ENCODE results near the gene MYLK. TPM values are rescaled to one million over a fixed set of nuclear protein-coding genes. Genes with fewer than 3 reads are reported as not detected.

The MYLK gene
- total and polyA plus RNA-seq, 2 donors: 5.4 to 11.5 TPM

DNA sequence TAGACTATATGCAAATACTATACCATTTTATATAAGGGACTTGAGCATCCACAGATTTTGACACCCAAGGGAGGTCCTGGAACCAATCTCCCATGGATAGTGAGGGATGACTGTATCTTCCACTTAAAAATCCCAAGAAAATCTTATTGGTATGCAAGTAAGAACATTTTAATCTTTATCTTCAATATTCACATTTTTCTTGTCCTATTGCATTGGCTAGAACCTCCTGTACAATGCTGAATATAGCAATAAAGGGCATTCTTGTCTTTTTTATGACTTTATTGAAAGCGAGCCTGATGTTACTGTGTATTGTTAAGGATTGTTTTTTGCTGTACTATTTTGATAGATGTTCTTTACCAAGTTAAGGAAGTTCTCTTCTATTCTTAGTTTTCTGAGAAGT is 36.9 kb downstream of the MYLK start:
- no peak for DNase-seq (ENCODE audit: low read depth in 6 of 9, low spot score in 9 of 9)
- no peak overlapping the region for H3K4me3 ChIP-seq (ENCODE audit: low read length in 2 of 2)
- peaks cover 0 to 2% of the 10 kb centered on the region in 2 donors for H3K9me3 ChIP-seq (ENCODE audit: control insufficient read depth in 2 of 2, insufficient read depth in 1 of 2, low read length in 1 of 2)
- H3K4me1 ChIP-seq (ENCODE audit: control insufficient read depth in 2 of 2, insufficient read depth in 2 of 2, low read length in 2 of 2): no peaks in the 10 kb centered on the region
- WGBS: 96% methylated on average over 1 of the region's 1 CpG
- no peaks in the 10 kb centered on the region for H3K36me3 ChIP-seq (ENCODE audit: control insufficient read depth in 2 of 2, insufficient read depth in 2 of 2, low read length in 1 of 2)
- no peaks in the 10 kb centered on the region for H3K27me3 ChIP-seq (ENCODE audit: control insufficient read depth in 2 of 2, insufficient read depth in 1 of 2, low read length in 1 of 2)
- H3K27ac ChIP-seq (ENCODE audit: low read depth in 1 of 2, low read length in 1 of 2): no peak overlapping the region

DNA sequence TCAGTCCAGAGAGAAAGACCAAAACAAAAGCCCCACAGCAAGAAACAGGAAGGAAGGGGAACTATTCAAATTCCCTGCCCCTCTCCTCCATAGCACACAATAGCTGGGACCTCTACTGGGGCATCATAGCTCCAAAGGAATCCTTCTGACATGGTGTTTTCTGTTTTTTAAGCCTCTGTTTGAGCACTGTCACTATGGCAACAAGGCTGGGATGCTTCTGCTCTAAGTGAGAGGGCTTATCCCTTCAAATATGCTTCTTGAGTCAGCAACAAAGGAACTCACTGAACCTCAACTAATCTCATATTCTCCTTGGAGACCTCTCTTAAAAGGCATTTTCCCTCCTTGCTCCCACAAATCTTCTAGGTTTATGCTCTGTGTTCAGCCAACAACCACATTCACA is 40.5 kb downstream of the MYLK start:
- Histone ChIP-seq H3K36me3 (ENCODE audit: control insufficient read depth in 2 of 2, insufficient read depth in 2 of 2, low read length in 1 of 2) (no peaks in the 10 kb centered on the region), H3K4me3 (ENCODE audit: low read length in 2 of 2) (no peak overlapping the region), H3K27me3 (ENCODE audit: control insufficient read depth in 2 of 2, insufficient read depth in 1 of 2, low read length in 1 of 2) (no peaks in the 10 kb centered on the region), H3K27ac (ENCODE audit: low read depth in 1 of 2, low read length in 1 of 2) (no peak overlapping the region), H3K4me1 (ENCODE audit: control insufficient read depth in 2 of 2, insufficient read depth in 2 of 2, low read length in 2 of 2) (no peaks in the 10 kb centered on the region), H3K9me3 (ENCODE audit: control insufficient read depth in 2 of 2, insufficient read depth in 1 of 2, low read length in 1 of 2) (no peaks in the 10 kb centered on the region)
- no peak for DNase-seq (ENCODE audit: low read depth in 6 of 9, low spot score in 9 of 9)

DNA sequence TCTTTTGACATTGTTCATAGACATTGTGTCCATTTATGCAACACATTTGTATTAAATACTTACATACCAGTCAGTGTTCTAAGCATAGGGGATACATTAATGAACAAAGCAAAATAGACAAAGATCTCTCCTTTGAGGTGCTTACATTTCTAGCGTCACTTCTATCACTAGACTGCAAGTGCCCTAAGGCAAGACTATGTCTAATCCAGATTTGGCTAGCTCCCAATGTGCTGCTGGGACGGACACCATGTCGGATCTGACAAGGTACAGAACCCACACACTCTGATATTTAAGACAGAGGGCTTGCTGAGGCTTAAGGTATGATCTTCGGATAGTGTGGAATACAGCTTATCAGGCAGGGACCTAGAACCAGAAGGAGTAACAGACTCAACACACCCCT is 41.4 kb downstream of the MYLK start:
- Histone ChIP-seq H3K27ac (ENCODE audit: low read depth in 1 of 2, low read length in 1 of 2) (no peak overlapping the region), H3K9me3 (ENCODE audit: control insufficient read depth in 2 of 2, insufficient read depth in 1 of 2, low read length in 1 of 2) (no peaks in the 10 kb centered on the region), H3K4me1 (ENCODE audit: control insufficient read depth in 2 of 2, insufficient read depth in 2 of 2, low read length in 2 of 2) (no peaks in the 10 kb centered on the region), H3K36me3 (ENCODE audit: control insufficient read depth in 2 of 2, insufficient read depth in 2 of 2, low read length in 1 of 2) (no peaks in the 10 kb centered on the region), H3K4me3 (ENCODE audit: low read length in 2 of 2) (no peak overlapping the region), H3K27me3 (ENCODE audit: control insufficient read depth in 2 of 2, insufficient read depth in 1 of 2, low read length in 1 of 2) (no peaks in the 10 kb centered on the region)
- WGBS: 96% methylated on average over 4 of the region's 4 CpGs
- DNase-seq (ENCODE audit: low read depth in 6 of 9, low spot score in 9 of 9): no peak

DNA sequence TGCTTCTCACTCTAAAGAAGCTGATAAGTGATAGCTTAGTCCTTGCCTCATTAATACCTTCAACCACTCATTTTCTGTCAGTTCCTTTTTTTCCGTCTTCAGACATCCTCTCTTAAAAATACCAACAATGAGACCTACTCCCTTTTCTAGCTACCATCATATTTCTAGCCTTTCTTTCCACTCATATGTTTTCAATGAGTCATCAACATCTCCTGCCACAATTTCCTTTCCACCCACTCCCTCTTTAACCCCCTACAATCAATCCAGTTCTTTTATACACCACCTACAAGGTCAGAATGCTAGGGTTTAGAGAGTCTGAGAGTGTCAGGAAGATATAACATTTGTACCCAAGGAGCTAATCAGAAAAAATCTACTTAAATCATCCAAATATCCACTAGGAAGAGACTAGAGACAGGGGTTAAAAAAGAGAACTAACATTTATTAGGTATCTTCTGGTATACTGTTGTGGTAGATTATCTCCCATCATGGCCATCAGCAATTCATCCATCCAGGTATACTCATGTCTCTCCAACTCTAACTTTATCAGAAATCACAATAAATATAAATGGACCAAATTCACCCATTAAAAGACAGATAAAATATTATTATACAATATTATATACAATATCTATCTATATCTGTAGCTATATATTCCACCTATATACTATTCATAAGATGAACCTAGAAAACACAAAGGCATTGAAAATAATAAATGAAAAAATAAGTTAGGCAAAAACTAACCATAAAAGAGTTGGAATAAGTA is 42.5 kb downstream of the MYLK start:
- Histone ChIP-seq H3K4me1 (ENCODE audit: control insufficient read depth in 2 of 2, insufficient read depth in 2 of 2, low read length in 2 of 2) (no peaks in the 10 kb centered on the region), H3K36me3 (ENCODE audit: control insufficient read depth in 2 of 2, insufficient read depth in 2 of 2, low read length in 1 of 2) (no peaks in the 10 kb centered on the region), H3K27me3 (ENCODE audit: control insufficient read depth in 2 of 2, insufficient read depth in 1 of 2, low read length in 1 of 2) (no peaks in the 10 kb centered on the region), H3K27ac (ENCODE audit: low read depth in 1 of 2, low read length in 1 of 2) (no peak overlapping the region), H3K4me3 (ENCODE audit: low read length in 2 of 2) (no peak overlapping the region), H3K9me3 (ENCODE audit: control insufficient read depth in 2 of 2, insufficient read depth in 1 of 2, low read length in 1 of 2) (no peaks in the 10 kb centered on the region)
- WGBS: 90% methylated on average over 1 of the region's 1 CpG
- DNase-seq (ENCODE audit: low read depth in 6 of 9, low spot score in 9 of 9): no peak

DNA sequence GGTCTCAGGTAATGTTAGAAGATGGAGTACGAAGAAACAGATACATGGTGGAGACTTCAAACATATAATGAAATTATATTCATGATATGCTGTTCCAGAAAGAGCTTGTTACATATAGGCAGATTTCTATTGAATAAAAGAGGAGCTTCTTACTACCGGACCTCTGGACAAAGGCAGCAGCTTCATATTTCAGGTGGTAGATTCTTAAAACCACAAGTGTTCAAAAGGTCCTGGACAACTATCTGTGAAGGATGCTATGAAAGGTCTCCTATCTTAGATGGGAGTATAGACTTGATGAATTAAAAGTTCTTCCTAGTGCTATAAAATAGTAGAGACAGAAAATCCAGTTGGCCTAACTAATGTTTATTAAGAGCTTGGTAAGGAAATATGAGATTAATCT is 43.2 kb downstream of the MYLK start:
- Histone ChIP-seq H3K27ac (ENCODE audit: low read depth in 1 of 2, low read length in 1 of 2) (no peak overlapping the region), H3K27me3 (ENCODE audit: control insufficient read depth in 2 of 2, insufficient read depth in 1 of 2, low read length in 1 of 2) (no peaks in the 10 kb centered on the region), H3K4me3 (ENCODE audit: low read length in 2 of 2) (no peak overlapping the region), H3K36me3 (ENCODE audit: control insufficient read depth in 2 of 2, insufficient read depth in 2 of 2, low read length in 1 of 2) (no peaks in the 10 kb centered on the region), H3K9me3 (ENCODE audit: control insufficient read depth in 2 of 2, insufficient read depth in 1 of 2, low read length in 1 of 2) (no peaks in the 10 kb centered on the region), H3K4me1 (ENCODE audit: control insufficient read depth in 2 of 2, insufficient read depth in 2 of 2, low read length in 2 of 2) (no peaks in the 10 kb centered on the region)
- 95% methylated on average over 2 of the region's 2 CpGs for WGBS
- DNase-seq (ENCODE audit: low read depth in 6 of 9, low spot score in 9 of 9): no peak

DNA sequence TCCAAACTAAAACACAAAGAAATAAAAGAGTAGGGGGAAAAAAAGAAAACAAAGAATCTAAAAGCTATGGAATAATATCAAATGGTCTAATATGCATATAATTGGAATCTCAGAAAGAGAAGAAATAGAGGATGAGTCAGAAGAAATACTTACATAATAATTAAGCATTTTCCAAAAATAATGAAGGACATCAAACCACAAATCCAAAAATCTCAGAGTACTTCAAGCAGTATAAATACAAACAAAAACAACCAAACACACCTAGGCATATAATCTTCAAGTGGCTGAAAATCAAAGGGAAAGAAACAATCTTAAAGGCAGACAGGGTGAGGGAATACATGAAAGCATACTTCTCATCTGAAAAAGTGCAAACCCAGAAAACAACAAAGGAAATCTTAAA is 46.3 kb downstream of the MYLK start:
- H3K4me3 ChIP-seq (ENCODE audit: low read length in 2 of 2): no peak overlapping the region
- DNase-seq (ENCODE audit: low read depth in 6 of 9, low spot score in 9 of 9): no peak
- no peaks in the 10 kb centered on the region for H3K4me1 ChIP-seq (ENCODE audit: control insufficient read depth in 2 of 2, insufficient read depth in 2 of 2, low read length in 2 of 2)
- no peaks in the 10 kb centered on the region for H3K36me3 ChIP-seq (ENCODE audit: control insufficient read depth in 2 of 2, insufficient read depth in 2 of 2, low read length in 1 of 2)
- H3K27ac ChIP-seq (ENCODE audit: low read depth in 1 of 2, low read length in 1 of 2): no peak overlapping the region
- H3K9me3 ChIP-seq (ENCODE audit: control insufficient read depth in 2 of 2, insufficient read depth in 1 of 2, low read length in 1 of 2): no peaks in the 10 kb centered on the region
- H3K27me3 ChIP-seq (ENCODE audit: control insufficient read depth in 2 of 2, insufficient read depth in 1 of 2, low read length in 1 of 2): no peaks in the 10 kb centered on the region

DNA sequence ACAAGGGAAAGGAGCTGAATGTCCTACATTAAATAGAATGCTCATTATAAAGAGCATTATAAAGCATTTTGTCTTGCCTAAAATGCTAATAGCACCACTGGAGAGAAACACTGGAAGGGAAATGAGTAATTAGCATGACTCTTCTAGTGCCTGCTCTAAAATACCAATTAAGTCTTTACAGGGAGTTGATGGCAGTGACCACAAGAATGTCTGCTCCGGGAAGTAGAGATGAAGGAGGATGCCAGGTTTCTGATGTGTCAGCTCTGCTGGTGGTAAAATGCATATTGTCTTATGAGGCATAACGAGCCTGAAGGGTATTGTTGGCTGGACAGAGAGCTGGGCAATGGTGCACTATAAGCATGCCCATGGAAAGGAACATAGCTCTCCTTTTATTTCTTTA is 49.5 kb downstream of the MYLK start:
- DNase-seq (ENCODE audit: low read depth in 6 of 9, low spot score in 9 of 9): no peak
- Histone ChIP-seq H3K36me3 (ENCODE audit: control insufficient read depth in 2 of 2, insufficient read depth in 2 of 2, low read length in 1 of 2) (no peaks in the 10 kb centered on the region), H3K27ac (ENCODE audit: low read depth in 1 of 2, low read length in 1 of 2) (no peak overlapping the region), H3K27me3 (ENCODE audit: control insufficient read depth in 2 of 2, insufficient read depth in 1 of 2, low read length in 1 of 2) (no peaks in the 10 kb centered on the region), H3K9me3 (ENCODE audit: control insufficient read depth in 2 of 2, insufficient read depth in 1 of 2, low read length in 1 of 2) (no peaks in the 10 kb centered on the region), H3K4me3 (ENCODE audit: low read length in 2 of 2) (no peak overlapping the region), H3K4me1 (ENCODE audit: control insufficient read depth in 2 of 2, insufficient read depth in 2 of 2, low read length in 2 of 2) (no peaks in the 10 kb centered on the region)
- WGBS: 92% methylated on average over 2 of the region's 2 CpGs

DNA sequence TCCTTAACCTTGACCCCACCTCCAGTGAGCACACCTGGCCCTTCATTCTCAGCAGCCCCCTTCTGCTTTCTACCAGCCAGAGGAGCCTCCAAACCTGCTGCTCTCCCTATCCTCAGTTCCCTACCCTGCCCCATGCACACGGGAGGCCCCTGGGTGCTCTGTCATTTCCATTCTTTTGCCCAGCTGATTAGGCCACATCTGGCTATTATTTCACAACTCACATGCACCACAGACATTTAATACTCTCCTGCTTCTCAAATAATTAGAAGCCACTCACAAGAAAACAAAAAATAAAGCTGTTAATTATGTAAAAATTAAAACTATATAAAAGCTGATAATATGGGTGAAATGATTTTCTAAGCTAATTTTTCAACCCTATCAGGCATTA is 50.7 kb downstream of the MYLK start:
- H3K4me1 ChIP-seq (ENCODE audit: control insufficient read depth in 2 of 2, insufficient read depth in 2 of 2, low read length in 2 of 2): no peaks in the 10 kb centered on the region
- H3K36me3 ChIP-seq (ENCODE audit: control insufficient read depth in 2 of 2, insufficient read depth in 2 of 2, low read length in 1 of 2): no peaks in the 10 kb centered on the region
- H3K27me3 ChIP-seq (ENCODE audit: control insufficient read depth in 2 of 2, insufficient read depth in 1 of 2, low read length in 1 of 2): no peaks in the 10 kb centered on the region
- no peaks in the 10 kb centered on the region for H3K9me3 ChIP-seq (ENCODE audit: control insufficient read depth in 2 of 2, insufficient read depth in 1 of 2, low read length in 1 of 2)
- DNase-seq (ENCODE audit: low read depth in 6 of 9, low spot score in 9 of 9): no peak
- 84% methylated on average over 1 of the region's 1 CpG for WGBS
- no peak overlapping the region for H3K4me3 ChIP-seq (ENCODE audit: low read length in 2 of 2)
- no peak overlapping the region for H3K27ac ChIP-seq (ENCODE audit: low read depth in 1 of 2, low read length in 1 of 2)

DNA sequence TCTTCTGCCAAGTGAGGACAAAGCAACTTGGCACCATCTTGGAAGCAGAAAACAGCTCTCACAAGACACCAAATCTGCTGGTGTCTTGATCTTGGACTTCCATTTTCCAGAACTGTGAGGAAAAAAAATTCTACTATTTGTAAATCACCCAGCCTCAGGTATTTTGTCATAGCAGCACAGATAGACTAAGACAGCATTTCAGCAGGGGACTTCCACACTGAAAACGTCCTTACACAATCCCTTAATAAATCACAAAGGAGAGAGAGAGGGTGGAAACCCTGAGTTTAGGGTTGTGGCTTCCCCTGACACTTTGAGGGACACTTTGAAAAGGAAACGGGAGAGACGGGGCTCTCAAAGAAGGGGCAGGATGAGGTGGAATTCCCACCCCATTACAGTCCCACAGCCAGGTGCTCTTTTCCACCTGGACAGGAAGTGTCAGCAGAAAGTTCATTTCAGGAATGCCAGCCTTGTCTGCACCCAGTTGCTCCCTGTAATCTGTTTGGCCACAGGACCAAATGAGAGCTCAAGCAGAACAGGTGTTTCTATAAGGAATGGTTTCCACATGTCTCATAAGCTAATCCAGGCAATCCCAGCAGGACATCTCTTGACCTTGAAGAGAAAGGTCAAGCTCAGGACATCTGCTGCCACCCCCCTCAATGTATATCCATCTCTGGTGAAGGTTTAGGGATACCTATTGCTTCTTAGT is 51.3 kb downstream of the MYLK start:
- 75% methylated on average over 3 of the region's 3 CpGs for WGBS
- no peak overlapping the region for H3K27ac ChIP-seq (ENCODE audit: low read depth in 1 of 2, low read length in 1 of 2)
- no peaks in the 10 kb centered on the region for H3K9me3 ChIP-seq (ENCODE audit: control insufficient read depth in 2 of 2, insufficient read depth in 1 of 2, low read length in 1 of 2)
- no peak for DNase-seq (ENCODE audit: low read depth in 6 of 9, low spot score in 9 of 9)
- H3K27me3 ChIP-seq (ENCODE audit: control insufficient read depth in 2 of 2, insufficient read depth in 1 of 2, low read length in 1 of 2): no peaks in the 10 kb centered on the region
- no peaks in the 10 kb centered on the region for H3K4me1 ChIP-seq (ENCODE audit: control insufficient read depth in 2 of 2, insufficient read depth in 2 of 2, low read length in 2 of 2)
- no peak overlapping the region for H3K4me3 ChIP-seq (ENCODE audit: low read length in 2 of 2)
- H3K36me3 ChIP-seq (ENCODE audit: control insufficient read depth in 2 of 2, insufficient read depth in 2 of 2, low read length in 1 of 2): no peaks in the 10 kb centered on the region

All from thymus (tissue), 11 donors.